NOMO-1 (cell line): ENCODE results near the gene COL25A1.

Experiments used
- DNase-seq, 2 experiments: peaks; one replicate each; lab custom pipeline; 2025; ENCODE audit not compliant: unreplicated experiment in 2 of 2; lab: John Stamatoyannopoulos, UW

COL25A1 gene

GRCh38 chr4:109302361-109303139, at the start of gene COL25A1:
COL25A1 (minus strand) TSS chr4:109302658.
- DNase-seq: no peak

DNA sequence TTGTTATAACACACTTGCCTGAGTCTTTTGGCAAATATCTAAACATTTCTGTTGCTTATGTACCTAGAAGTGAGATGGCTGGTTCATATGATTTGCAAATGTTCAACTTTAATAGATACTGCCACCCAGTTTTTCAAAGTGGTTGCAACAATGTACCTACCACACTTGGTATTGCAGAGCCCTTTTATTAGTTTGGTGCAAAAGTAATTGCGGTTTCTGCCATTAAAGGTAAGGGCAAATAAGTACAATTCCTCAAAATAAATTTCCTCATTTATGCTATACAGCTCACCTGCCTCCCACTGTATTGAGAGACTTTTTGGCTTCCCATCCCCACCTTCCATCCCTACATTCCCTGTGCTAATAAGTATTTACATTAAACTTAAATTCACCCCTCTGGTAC, 47.7 kb upstream of the COL25A1 start:
- DNase-seq: no peak

GRCh38 chr4:109334129-109335105, 32.0 kb upstream of the COL25A1 start:
- no peak for DNase-seq

DNA sequence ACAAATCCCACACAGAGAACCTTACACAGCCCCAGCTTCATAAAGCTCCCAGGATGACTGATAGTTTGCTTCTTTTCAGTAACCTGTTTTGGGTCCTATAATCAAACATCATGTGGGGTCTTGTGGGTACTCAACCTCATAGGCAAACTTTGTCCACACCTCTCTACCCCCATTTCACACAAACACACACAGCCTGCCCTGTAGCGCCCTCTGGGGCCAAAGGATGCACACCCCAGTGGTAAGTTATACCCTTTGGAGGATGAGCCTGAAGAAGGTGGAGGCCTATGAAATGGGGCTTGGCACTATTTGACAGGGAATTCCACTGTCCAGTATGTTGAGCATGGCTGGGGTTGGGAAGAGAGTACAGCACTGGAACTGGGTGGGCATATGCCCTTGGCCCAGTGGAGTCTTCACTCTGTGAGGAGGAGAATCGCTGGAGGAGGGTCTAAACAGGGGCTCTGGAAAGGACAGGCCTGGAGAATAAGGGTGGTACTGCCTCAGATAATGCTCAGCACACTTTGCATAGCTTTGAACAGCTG, 30.5 kb upstream of the COL25A1 start:
- DNase-seq: no peak

GRCh38 chr4:109327641-109328040, 25.2 kb upstream of the COL25A1 start:
- DNase-seq: no peak

GRCh38 chr4:109325698-109326097, 23.2 kb upstream of the COL25A1 start:
- DNase-seq: no peak

- no peak for DNase-seq
These were observed 20.9 kb upstream of the COL25A1 start for GRCh38 chr4:109323348-109323747.

DNA sequence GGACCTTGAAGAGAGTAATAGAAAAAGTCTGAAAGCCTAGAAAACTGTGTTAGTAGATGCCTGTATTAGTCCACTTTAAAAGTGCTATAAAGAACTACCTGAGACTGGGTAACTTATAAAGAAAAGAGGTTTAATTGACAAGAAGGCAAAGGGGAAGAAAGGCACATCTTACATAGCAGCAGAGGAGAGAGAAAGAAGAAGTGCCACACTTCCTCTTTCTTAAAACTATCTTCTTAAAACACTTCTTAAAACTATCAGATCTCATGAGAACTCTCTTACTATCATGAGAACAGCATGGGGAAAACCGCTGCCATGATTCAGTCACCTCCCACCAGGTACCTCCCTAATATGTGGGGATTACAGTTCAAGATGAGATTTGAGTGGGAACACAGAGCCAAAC, 18.8 kb upstream of the COL25A1 start:
- peak in 1 of 2 experiments; percentile 76 for DNase-seq

- DNase-seq: no peak
These were observed 17.2 kb upstream of the COL25A1 start for GRCh38 chr4:109319684-109320083.

GRCh38 chr4:109319156-109319555, 16.7 kb upstream of the COL25A1 start:
- DNase-seq: peak in 1 of 2 experiments; percentile 9

DNA sequence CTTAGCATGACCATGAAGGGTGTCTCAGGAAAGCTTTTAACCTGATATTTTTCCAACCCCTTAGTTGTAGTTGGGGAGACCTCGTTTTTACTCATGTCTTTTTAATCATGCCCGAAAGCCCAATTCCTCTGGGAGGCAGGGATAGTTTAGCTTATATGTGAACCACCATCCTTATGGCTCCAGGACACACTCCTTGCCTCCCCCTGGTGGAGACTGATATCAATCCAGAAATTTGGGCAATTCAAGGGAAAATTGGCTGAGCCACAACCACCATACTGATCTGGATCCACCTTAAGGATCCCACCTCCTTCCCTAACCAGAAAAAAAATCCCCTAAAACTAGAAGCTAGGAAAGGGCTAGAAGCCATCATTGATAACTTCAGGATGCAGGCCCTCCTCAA, 13.4 kb upstream of the COL25A1 start:
- DNase-seq: no peak

GRCh38 chr4:109315341-109315740, 12.9 kb upstream of the COL25A1 start:
- DNase-seq: no peak

DNA sequence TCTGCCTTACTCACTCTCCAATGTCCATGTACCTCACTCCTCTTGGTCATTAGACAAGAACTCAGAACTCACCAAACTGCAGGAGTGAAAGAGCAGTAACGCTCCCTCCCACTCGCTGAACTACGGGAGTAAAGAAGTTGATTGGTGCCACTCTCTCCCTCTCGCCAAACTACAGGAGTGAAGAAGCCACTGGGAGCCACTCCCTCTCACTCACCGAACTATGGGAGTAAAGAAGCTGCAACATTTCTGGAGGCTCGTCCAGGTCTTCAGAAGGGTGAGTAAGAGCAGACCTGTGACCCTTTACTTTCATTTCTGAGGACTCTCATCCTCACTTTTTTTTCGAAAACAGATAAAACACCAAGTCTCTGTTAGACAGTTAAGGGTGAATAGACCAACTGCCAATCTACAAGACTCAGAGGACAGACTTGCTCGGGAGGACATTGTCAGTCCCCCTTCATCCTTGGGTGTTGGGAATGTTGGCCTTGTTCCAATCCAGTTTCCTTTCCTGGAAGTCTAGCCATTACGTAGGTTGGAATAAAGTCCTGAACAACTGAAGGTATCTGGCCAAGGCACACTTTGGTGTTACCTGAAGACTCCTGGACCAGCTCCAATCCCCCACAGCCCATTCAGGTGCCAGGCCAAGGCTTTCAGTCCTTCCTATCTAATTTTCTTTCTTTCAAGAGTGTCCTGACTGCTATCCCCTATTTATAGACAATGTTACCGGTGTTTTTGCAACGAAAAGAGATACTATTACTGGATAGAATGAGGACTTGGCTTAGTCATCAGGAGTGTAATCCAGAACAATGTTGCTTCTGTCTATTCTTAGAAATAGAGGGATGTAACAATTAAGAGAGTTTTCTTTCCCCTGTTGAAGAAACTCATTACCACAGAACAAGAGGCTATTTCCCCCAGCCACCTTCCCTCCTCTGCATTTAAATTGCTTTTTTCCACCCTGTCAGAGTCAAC, 11.0 kb upstream of the COL25A1 start:
- no peak for DNase-seq

DNA sequence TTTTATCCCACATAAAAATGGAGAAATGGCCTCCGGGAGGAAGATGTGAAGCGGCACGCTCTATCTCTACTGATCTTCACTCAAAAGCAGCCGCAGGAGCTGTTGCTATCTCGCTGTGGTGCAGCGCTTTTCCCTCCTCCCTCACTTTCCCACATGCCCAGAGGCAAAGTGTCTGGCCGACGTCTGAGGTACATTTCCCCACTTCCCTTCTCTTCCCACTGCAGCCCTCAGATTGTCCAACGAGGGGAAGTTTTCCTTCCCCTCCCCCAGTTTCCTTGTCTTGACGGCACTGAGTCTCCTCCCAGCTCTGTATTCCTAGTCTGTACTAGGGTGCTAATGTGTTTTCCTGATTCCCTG, 660 bp upstream of the COL25A1 start:
- DNase-seq: no peak

DNA sequence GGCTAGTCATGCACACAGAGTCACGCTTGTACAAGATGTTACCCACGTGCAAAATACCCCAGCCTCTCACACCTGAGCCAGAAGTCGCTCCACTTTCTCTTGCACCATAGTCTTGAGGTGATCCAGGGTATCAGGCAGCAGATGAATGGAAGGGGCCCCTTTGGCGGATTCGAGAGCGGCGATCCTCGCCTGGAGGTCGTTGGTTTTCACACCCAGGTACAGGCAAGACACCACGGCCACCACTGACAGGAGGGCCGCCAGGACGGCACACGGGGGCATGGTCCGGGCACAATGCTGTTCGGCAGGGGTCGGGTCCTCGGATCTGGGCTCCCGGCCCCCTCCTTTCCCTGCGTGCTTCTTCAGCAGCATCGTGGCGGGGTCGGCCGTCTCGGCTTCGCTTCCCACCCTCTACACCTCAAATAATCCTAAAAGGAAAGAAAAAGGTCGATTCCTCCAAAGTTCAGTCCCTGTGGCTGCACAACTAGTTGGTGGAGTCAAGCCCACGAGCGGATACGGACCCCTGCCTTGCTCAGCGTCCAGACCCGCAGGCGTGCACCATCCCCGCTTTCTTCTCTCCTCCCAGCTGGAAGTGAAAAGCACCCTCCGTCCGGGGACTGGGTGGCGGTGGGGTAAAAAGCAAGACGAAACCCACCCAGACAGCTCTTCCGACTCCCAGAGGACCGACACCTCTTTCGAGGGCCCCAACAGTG, 652 bp downstream of the COL25A1 start:
- no peak for DNase-seq

DNA sequence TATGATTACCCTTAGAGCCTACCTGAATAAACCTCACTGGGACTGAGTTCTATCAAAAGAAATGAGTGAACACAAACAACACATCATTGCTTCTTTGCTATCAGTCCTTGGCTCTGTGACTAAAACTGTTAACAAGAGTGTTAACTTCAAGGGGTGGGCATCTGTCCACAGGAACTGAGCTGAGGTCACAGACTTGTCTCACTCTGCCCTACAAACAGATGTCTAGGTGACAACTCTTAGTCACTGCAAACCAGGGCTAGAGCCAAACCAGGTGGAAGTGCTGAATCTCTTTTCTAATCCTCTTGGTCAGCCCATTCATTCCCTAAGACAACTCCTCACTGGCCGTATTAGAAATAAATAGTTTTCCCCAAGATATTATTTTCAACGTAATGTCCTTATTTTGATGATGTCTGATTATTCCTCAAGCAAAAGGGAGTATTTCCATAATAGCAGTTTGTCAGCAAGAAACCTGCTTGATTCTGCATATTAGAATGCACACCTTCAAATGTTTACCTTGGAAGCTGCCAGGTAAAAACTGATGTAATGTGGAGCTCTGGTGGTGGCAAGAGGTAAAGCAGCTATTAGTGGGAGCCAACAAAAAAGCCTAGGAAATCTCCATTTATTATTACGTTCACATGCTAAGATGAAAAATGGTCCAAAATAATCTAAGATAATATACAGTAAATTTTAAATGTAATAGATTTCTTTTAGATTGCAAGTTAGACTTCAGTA, 4.0 kb downstream of the COL25A1 start:
- DNase-seq: peak in 1 of 2 experiments; percentile 12

GRCh38 chr4:109296527-109296926, 5.9 kb downstream of the COL25A1 start:
- DNase-seq: no peak

- no peak for DNase-seq
These were observed 7.4 kb downstream of the COL25A1 start for GRCh38 chr4:109295081-109295480.

DNA sequence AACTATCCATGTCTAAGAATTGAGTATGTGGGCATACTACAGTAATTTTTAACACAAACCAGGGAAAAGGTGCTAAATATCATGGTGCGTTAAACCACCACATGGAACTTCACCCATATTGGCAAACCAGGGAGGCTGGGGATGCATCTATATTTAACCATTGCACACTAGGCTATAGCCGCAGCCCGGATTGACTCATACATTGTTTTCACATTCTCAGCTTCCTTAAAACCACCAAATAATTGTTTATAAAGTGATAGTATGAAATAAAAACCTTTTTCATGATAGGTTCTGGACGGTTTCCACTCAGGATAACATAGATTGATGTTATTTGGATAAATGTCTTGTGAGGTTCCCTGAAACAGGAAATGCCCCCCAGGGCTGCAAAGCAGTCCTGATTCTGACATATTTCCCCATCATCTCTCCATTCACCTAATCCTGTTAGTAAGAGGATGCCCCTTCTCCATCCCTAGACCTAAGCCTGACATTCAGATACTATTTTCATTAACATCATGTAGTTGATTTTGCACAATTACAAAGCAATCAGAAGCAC, 7.9 kb downstream of the COL25A1 start:
- DNase-seq: peak; percentile 38 to 58
